Erythroblast (primary cell): Measurements from ENCODE around the gene TUBA4B.

Experiments used
- GATA1 ChIP-seq: IDR thresholded peaks from 2 replicates; pipeline ENCODE4 v1.6.1; 2011; ENCODE audit warnings: low read depth, mild to moderate bottlenecking, control low read depth, low read length, moderate library complexity
- POLR2A ChIP-seq: IDR thresholded peaks from 2 replicates; pipeline ENCODE4 v1.6.1; 2011; ENCODE audit warnings: mild to moderate bottlenecking, low read length

- TF ChIP-seq POLR2A: no peak
- no peak for TF ChIP-seq GATA1
Measured at GRCh38 chr2:219272356-219272755, 19.3 kb downstream of the TUBA4B start.
